ENCODE results near the gene KCNAB1. TPM values are rescaled to one million over a fixed set of nuclear protein-coding genes. Genes with fewer than 3 reads are reported as not detected.

The KCNAB1 gene
- total RNA-seq, 4 donors from 2014 or later = 1.6 to 2.9 (median 2.3) TPM

GRCh38 chr3:156379327-156379726 lies 258.9 kb downstream of the KCNAB1 start:
- DNase-seq (ENCODE audit: low spot score in 2 of 2) = no peak
- H3K4me3 ChIP-seq (ENCODE audit: low read depth, poor library complexity, severe bottlenecking) = no peak overlapping the region
- 93 to 97% methylated on average over 1 of the region's 1 CpG for WGBS, 2 donors
- no peak for TF ChIP-seq POLR2A (IDR thresholded peaks at IDR 0.05)
- no peak for TF ChIP-seq CTCF (IDR thresholded peaks at IDR 0.05)
- intact Hi-C loops (cut with DNase I; ENCODE audit: low total_unique reads) = no loop called here

GRCh38 chr3:156381253-156381652 lies 260.9 kb downstream of the KCNAB1 start:
- intact Hi-C loops (cut with DNase I; ENCODE audit: low total_unique reads) = no loop called here
- 94 to 100% methylated on average over 1 of the region's 1 CpG for WGBS, 2 donors
- TF ChIP-seq CTCF (IDR thresholded peaks at IDR 0.05) (no peak), POLR2A (IDR thresholded peaks at IDR 0.05) (no peak)

GRCh38 chr3:156382458-156383346 lies 262.3 kb downstream of the KCNAB1 start:
- TF ChIP-seq CTCF (IDR thresholded peaks at IDR 0.05) (no peak), POLR2A (IDR thresholded peaks at IDR 0.05) (no peak)
- H3K4me3 ChIP-seq (ENCODE audit: low read depth, poor library complexity, severe bottlenecking) = no peak overlapping the region
- DNase-seq (ENCODE audit: low spot score in 2 of 2) = no peak
- intact Hi-C loops (cut with DNase I; ENCODE audit: low total_unique reads) = no loop called here
- 96% methylated on average over 9 of the region's 9 CpGs for WGBS, 2 donors

More at GRCh38 chr3:156381253-156381652, 260.9 kb downstream of the KCNAB1 start:
- DNase-seq (ENCODE audit: low spot score in 2 of 2) = no peak
- H3K4me3 ChIP-seq (ENCODE audit: low read depth, poor library complexity, severe bottlenecking) = no peak overlapping the region

- TF ChIP-seq POLR2A (IDR thresholded peaks at IDR 0.05) = no peak
- TF ChIP-seq CTCF (IDR thresholded peaks at IDR 0.05) = no peak
- intact Hi-C loops (cut with DNase I; ENCODE audit: low total_unique reads) = no loop called here
- WGBS, 2 donors = 25 to 35% methylated on average over 6 of the region's 6 CpGs
- H3K4me3 ChIP-seq (ENCODE audit: low read depth, poor library complexity, severe bottlenecking) = no peak overlapping the region
- DNase-seq (ENCODE audit: low spot score in 2 of 2) = no peak
Measured at GRCh38 chr3:156383441-156384025, 263.2 kb downstream of the KCNAB1 start.

- no peak for DNase-seq (ENCODE audit: low spot score in 2 of 2)
- no peak overlapping the region for H3K4me3 ChIP-seq (ENCODE audit: low read depth, poor library complexity, severe bottlenecking)
- intact Hi-C loops (cut with DNase I; ENCODE audit: low total_unique reads) = no loop called here
- TF ChIP-seq POLR2A (IDR thresholded peaks at IDR 0.05) (no peak), CTCF (IDR thresholded peaks at IDR 0.05) (no peak)
- 41 to 52% methylated on average over 6 of the region's 6 CpGs for WGBS, 2 donors
Measured at GRCh38 chr3:156388497-156389448, 268.4 kb downstream of the KCNAB1 start.

Data from lower leg skin (tissue), 4 donors.